GM10847 (cell line): ENCODE results near the gene CPTP.
A peak's percentile ranks its signal among the peaks of the same experiment; 100 is the strongest.

Source experiments
- POLR2A ChIP-seq: IDR thresholded peaks from 2 replicates; pipeline ENCODE4 v1.6.1; 2011; ENCODE audit not compliant: insufficient read length; ENCODE audit errors: extremely low read depth

Gene CPTP

GRCh38 chr1:1360506-1361169 lies 36.0 kb downstream of the CPTP start:
- TF ChIP-seq POLR2A: no peak

GRCh38 chr1:1361233-1361981 lies 36.8 kb downstream of the CPTP start:
- TF ChIP-seq POLR2A: no peak

- no peak for TF ChIP-seq POLR2A
These were observed 37.4 kb downstream of the CPTP start for GRCh38 chr1:1361982-1362423.

GRCh38 chr1:1364266-1364665 lies 39.7 kb downstream of the CPTP start:
- no peak for TF ChIP-seq POLR2A

- no peak for TF ChIP-seq POLR2A
These were observed 41.5 kb downstream of the CPTP start for GRCh38 chr1:1365875-1366698.

- no peak for TF ChIP-seq POLR2A
These were observed 42.1 kb downstream of the CPTP start for GRCh38 chr1:1366699-1367066.

GRCh38 chr1:1367315-1367714 lies 42.7 kb downstream of the CPTP start:
- TF ChIP-seq POLR2A: no peak

GRCh38 chr1:1370771-1371300 lies 46.2 kb downstream of the CPTP start:
- no peak for TF ChIP-seq POLR2A

GRCh38 chr1:1371364-1371745 lies 46.8 kb downstream of the CPTP start:
- no peak for TF ChIP-seq POLR2A

GRCh38 chr1:1371746-1372711 lies 47.4 kb downstream of the CPTP start:
- no peak for TF ChIP-seq POLR2A

GRCh38 chr1:1373051-1373814 lies 48.6 kb downstream of the CPTP start:
- no peak for TF ChIP-seq POLR2A

- TF ChIP-seq POLR2A: no peak
These were observed 49.4 kb downstream of the CPTP start for GRCh38 chr1:1373815-1374588.

GRCh38 chr1:1374589-1374928 lies 50.0 kb downstream of the CPTP start:
- TF ChIP-seq POLR2A: no peak

- peak; percentile 78 for TF ChIP-seq POLR2A
These were observed 50.5 kb downstream of the CPTP start, which contains the start of gene AURKAIP1 for GRCh38 chr1:1374929-1375662. AURKAIP1 (minus strand) TSS chr1:1375207; CDS start chr1:1374756, 451 bp downstream.
